ENCODE results near the gene DOCK10.

DOCK10 gene

DNA sequence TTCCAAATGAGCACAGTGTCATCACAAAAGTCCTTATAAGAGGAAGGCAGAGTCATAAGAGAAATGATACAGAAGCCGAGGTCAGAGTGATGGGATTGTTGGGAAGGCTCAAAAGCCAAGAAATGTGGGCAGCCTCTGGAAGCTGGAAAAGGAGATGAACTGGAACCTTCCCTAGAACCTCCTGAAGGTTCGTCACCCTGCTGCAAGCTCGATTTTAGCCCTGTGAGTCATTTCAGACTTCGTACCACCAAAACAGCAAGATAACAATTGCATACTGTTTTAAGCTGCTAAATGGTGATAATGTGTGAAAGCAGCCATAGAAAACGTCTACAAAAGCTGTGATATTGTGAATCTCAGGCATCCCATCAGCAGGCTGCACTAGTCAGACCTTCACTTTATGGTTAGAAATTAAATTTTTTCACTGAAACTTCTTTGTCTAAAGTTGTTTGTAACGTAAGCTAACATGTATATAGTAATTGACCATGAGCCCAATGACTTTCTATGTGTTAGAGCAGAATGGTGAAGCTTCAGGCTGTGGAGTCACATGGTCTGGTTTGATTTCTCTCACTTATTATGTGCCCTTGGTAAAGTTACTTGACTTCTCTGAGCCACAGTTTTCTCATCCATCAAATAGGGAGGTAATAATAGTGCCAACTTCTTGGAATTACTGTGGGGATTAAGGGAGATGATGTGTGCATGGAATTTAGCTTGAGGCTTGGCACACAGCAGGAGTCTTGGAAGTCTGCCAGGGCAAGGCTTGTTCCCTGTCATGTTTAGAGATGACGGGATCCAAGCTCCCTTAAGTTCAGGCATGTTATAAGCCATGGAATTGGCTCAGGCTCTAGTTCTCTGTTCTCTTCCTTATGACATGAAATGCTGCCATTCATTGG lies 194.1 kb downstream of the DOCK10 start (continued):
- TF ChIP-seq, protein P1, sequence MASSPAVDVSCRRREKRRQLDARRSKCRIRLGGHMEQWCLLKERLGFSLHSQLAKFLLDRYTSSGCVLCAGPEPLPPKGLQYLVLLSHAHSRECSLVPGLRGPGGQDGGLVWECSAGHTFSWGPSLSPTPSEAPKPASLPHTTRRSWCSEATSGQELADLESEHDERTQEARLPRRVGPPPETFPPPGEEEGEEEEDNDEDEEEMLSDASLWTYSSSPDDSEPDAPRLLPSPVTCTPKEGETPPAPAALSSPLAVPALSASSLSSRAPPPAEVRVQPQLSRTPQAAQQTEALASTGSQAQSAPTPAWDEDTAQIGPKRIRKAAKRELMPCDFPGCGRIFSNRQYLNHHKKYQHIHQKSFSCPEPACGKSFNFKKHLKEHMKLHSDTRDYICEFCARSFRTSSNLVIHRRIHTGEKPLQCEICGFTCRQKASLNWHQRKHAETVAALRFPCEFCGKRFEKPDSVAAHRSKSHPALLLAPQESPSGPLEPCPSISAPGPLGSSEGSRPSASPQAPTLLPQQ (tag by site-specific recombination; IDR thresholded peaks at IDR 0.05), result peak; percentile 29; the same call in 1 of the 2 replicates
- TF ChIP-seq, protein P2, sequence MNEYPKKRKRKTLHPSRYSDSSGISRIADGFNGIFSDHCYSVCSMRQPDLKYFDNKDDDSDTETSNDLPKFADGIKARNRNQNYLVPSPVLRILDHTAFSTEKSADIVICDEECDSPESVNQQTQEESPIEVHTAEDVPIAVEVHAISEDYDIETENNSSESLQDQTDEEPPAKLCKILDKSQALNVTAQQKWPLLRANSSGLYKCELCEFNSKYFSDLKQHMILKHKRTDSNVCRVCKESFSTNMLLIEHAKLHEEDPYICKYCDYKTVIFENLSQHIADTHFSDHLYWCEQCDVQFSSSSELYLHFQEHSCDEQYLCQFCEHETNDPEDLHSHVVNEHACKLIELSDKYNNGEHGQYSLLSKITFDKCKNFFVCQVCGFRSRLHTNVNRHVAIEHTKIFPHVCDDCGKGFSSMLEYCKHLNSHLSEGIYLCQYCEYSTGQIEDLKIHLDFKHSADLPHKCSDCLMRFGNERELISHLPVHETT (tag by site-specific recombination; IDR thresholded peaks at IDR 0.05), result 0 out of 2 replicates have a peak, but pooled peaks have one; percentile 31
- TF ChIP-seq ZNF366 (tag by site-specific recombination; conservative IDR thresholded peaks at IDR 0.05), result peak; percentile 73; the same call in 1 of the 2 replicates
- TF ChIP-seq, protein P3, sequence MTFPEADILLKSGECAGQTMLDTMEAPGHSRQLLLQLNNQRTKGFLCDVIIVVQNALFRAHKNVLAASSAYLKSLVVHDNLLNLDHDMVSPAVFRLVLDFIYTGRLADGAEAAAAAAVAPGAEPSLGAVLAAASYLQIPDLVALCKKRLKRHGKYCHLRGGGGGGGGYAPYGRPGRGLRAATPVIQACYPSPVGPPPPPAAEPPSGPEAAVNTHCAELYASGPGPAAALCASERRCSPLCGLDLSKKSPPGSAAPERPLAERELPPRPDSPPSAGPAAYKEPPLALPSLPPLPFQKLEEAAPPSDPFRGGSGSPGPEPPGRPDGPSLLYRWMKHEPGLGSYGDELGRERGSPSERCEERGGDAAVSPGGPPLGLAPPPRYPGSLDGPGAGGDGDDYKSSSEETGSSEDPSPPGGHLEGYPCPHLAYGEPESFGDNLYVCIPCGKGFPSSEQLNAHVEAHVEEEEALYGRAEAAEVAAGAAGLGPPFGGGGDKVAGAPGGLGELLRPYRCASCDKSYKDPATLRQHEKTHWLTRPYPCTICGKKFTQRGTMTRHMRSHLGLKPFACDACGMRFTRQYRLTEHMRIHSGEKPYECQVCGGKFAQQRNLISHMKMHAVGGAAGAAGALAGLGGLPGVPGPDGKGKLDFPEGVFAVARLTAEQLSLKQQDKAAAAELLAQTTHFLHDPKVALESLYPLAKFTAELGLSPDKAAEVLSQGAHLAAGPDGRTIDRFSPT (tag by site-specific recombination; IDR thresholded peaks at IDR 0.05), result no peak
- peak; percentile 44; the same call in 1 of the 2 replicates for TF ChIP-seq BCL11B (tag by site-specific recombination; IDR thresholded peaks at IDR 0.05; ENCODE audit: low read depth)
- TF ChIP-seq ZBTB48 (tag by site-specific recombination; IDR thresholded peaks at IDR 0.05), result 0 out of 2 replicates have a peak, but pooled peaks have one; percentile 49
- TF ChIP-seq ZNF768 (tag by site-specific recombination; IDR thresholded peaks at IDR 0.05), result peak; percentile 83; the same call in 1 of the 2 replicates
- peak; percentile 35; the same call in 1 of the 2 replicates for TF ChIP-seq FEZF1 (tag by site-specific recombination; IDR thresholded peaks at IDR 0.05)
- TF ChIP-seq SP2 (tag by site-specific recombination; IDR thresholded peaks at IDR 0.05), result no peak
- TF ChIP-seq, protein P4, sequence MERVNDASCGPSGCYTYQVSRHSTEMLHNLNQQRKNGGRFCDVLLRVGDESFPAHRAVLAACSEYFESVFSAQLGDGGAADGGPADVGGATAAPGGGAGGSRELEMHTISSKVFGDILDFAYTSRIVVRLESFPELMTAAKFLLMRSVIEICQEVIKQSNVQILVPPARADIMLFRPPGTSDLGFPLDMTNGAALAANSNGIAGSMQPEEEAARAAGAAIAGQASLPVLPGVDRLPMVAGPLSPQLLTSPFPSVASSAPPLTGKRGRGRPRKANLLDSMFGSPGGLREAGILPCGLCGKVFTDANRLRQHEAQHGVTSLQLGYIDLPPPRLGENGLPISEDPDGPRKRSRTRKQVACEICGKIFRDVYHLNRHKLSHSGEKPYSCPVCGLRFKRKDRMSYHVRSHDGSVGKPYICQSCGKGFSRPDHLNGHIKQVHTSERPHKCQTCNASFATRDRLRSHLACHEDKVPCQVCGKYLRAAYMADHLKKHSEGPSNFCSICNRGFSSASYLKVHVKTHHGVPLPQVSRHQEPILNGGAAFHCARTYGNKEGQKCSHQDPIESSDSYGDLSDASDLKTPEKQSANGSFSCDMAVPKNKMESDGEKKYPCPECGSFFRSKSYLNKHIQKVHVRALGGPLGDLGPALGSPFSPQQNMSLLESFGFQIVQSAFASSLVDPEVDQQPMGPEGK (tag by site-specific recombination; IDR thresholded peaks at IDR 0.05), result no peak
- peak; percentile 85 for TF ChIP-seq ZNF843 (tag by site-specific recombination; IDR thresholded peaks at IDR 0.05)
- no peak for TF ChIP-seq ZNF529 (tag by site-specific recombination; IDR thresholded peaks at IDR 0.05; ENCODE audit: insufficient replicate concordance)
- no peak for TF ChIP-seq ZNF514 (tag by site-specific recombination; IDR thresholded peaks at IDR 0.05)
- TF ChIP-seq ZNF664 (tag by site-specific recombination; IDR thresholded peaks at IDR 0.05), result no peak
- no peak for TF ChIP-seq ZNF112 (tag by site-specific recombination; IDR thresholded peaks at IDR 0.05)
- TF ChIP-seq ZNF837 (tag by site-specific recombination; IDR thresholded peaks at IDR 0.05), result no peak
- peak; percentile 56; the same call in 1 of the 2 replicates for TF ChIP-seq ZXDB (tag by site-specific recombination; IDR thresholded peaks at IDR 0.05)
- peak; percentile 59; the same call in 1 of the 2 replicates for TF ChIP-seq ZEB2 (tag by site-specific recombination; IDR thresholded peaks at IDR 0.05)
- TF ChIP-seq WT1 (tag by site-specific recombination; IDR thresholded peaks at IDR 0.05), result peak; percentile 72
- TF ChIP-seq, protein P5, sequence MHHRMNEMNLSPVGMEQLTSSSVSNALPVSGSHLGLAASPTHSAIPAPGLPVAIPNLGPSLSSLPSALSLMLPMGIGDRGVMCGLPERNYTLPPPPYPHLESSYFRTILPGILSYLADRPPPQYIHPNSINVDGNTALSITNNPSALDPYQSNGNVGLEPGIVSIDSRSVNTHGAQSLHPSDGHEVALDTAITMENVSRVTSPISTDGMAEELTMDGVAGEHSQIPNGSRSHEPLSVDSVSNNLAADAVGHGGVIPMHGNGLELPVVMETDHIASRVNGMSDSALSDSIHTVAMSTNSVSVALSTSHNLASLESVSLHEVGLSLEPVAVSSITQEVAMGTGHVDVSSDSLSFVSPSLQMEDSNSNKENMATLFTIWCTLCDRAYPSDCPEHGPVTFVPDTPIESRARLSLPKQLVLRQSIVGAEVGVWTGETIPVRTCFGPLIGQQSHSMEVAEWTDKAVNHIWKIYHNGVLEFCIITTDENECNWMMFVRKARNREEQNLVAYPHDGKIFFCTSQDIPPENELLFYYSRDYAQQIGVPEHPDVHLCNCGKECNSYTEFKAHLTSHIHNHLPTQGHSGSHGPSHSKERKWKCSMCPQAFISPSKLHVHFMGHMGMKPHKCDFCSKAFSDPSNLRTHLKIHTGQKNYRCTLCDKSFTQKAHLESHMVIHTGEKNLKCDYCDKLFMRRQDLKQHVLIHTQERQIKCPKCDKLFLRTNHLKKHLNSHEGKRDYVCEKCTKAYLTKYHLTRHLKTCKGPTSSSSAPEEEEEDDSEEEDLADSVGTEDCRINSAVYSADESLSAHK (tag by site-specific recombination; IDR thresholded peaks at IDR 0.05), result 0 out of 2 replicates have a peak, but pooled peaks have one; percentile 29
